HG02623 (cell line): ENCODE data around the gene MAP3K14.

ENCODE experiments used
- ATAC-seq: cut with Tn5 transposase; IDR thresholded peaks from one replicate; pipeline ENCODE4 v1.9.1; 2021; ENCODE audit warnings: moderate library complexity; ENCODE audit not compliant: unreplicated experiment

Gene MAP3K14

DNA sequence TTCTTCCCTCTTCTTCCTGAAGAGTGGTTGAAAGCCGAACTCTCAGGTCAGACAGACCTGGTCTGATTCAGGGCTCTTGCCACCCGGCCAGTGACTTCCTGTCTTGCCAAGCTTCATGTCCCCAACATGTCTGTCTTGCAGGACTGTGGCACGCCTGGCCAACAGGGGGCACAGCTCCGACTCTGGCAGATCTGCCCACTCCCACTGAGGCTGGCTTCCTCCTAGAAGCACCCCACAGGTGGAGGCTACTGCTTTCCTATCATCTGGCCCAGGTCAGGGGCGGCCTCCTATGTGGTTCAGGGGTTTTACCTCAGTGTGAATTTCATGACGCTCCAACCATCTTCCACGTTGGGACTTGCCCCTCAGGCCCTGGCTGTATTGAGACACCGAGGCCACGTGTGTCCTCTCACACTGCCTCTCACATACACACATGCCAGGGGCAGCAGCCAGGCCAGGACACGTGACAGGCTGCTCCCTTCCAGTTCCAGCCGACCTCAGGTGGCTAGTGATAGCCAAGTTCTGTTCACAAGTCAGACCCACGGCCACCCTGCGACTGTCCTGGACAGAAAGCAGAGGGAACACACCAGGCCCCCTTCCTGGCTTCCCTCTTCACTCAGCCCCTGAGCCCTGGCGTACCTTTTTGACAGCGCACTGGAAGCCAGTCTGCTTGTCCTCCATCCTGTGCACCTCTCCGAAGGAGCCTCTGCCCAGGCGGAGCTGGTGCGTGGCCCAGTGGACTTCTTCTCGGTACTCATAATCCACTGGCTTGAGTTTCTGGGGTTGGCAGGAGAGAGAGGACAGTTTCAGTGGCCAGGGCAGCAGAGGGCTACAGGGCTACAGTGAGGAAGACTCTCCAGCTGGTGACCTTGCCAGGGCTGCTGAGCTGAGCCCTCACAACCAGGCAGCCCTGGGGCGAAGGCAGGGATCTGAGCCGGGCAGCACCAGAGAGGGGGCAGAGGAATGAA is 32.4 kb downstream of the MAP3K14 start:
- no peak for ATAC-seq

DNA sequence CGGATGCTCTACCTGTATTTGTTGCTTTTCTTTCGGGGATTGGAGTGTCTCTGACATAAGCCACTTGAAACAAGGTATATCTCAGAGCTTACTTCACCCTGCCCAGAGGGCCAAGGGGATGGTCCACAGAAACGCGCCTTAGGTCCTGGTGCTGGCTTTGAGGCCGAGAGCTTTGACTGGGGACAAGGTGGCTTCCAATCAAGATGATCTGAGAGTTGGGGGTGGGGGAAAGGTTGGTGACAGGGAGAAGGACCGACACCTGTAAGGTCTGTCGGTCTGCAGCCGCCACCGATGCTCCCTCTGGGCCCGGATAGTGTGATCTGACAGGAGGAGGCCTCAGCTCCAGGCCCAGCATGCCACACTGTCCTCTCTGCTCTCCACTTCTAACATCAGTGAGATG is 33.1 kb downstream of the MAP3K14 start:
- no peak for ATAC-seq

DNA sequence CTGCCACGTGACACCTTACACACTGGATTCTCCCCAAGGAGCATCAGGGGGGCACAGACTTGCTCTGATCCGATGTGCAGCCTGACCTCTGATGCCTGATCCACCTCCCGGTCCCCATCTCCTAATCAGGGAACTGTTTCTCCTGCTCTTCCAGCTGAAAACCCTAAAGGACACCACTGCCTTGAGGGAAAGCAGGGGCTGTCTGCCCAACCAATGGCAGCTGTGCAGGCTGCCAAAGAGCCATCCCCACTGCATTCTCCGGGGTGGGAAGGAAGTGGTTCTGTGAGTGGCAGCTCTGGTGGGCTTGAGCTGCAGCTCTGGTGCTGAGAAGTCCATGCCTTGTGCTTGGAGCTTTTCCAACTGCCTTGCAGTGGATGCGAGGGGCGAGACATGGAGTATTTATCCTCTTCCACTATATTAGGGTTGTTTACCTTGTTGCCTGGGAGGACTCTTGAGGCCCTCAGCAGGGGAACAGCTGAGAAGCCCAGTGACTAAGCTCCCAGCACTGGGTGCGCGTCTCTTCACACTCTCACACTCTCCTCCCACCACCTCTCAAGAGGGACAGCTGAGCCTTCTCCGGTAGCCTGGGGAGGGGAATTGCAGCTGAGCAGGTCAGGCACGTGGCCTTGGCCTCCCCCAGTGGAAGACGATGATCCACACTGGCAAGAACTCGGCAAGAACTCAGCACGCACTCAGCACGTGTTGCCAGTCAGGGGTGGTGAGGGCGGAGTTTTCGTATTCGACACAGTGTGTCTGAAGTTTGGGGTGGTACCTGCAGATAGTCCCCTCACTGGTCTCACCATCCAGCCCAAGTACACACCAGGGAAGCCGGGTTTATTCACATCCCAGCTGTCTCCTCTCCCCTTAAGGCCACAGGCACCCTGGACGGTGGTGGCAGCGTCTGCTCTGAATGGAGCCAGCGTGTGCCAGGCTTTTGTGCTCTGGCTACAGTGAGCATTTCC is 33.9 kb downstream of the MAP3K14 start:
- ATAC-seq, result no peak

DNA sequence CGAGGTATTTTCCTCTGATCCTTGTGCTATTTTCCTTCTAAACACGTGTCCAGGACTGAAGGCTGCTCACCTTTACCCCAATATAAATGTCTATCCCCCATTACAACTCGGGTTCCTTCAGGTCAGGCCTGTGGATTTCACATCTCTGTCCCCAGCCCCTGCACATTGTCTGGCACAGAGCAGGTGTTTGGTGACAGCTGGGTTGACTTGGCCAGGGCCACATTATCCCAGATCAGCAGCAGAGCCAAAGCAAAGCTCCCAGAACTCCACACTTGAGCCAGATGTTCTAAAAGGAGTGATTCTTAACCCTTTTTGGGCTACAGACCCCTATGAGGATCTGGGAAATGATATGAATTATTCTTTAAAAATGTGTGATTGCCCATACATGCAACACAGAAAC is 36.9 kb downstream of the MAP3K14 start:
- ATAC-seq, result no peak

DNA sequence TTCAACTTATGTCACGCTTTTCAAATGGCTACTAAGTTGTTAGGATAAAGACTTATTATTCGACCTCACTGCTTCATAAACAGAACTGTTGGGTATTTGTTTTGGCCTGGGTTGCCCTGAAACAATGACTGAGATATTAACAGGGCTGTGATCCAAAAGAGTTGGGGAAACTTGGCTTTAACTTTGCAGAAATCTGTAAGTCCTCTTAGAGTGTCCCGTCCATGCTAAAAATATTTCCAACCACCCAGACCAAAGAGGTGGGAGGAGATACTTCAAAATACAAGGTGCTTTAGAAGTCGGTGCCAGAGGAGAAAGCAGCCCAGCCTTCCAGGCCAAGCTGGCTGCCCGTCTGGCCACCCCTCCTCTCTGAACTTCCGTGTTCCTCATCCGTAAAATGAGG is 38.8 kb downstream of the MAP3K14 start:
- no peak for ATAC-seq

DNA sequence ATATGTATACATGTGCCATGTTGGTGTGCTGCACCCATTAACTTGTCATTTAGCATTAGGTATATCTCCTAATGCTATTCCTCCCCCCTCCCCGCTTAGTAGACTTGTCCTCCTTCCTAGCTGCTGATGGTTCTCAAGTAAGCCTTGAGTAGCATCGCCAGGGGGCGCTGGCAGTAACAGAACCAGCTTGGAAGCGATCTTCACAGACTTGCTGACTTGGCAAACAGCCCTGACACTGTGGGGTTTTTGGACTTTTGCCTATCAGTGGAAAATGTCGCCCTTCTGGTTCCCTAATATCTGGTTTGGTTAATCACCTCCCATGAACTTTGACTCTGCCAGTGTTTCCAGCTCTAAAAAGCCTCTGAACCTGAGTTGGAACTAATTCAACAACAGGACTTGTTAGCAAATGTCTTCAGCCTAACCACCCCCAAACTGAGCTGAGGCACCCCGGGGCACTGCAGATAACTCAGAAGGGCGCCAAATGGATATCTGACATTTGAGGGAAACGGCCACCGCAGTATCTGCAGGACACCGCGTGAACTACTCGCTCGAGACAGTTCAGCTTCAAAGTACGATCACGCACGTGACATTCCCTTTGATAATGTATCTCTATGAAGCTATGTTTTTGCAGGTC is 39.5 kb downstream of the MAP3K14 start:
- no peak for ATAC-seq

DNA sequence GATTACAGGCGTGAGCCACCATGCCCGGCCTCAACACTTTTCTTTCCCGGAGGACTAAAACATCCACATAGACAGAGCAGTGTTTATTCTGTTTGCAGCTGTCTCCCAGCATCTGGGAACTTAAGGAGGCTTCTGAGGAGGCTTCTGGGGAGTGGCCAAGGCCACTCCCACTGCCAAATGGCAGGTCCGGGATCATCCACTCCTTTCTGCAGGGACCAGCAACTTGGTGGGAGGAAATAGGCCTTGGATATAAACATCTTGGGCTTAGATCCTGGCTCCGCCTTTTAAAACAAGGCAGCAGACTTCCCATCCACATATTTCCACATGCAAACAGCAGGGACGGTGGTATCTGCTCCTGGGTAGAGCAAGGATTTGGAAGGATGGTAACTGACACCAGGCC is 40.8 kb downstream of the MAP3K14 start:
- no peak for ATAC-seq

DNA sequence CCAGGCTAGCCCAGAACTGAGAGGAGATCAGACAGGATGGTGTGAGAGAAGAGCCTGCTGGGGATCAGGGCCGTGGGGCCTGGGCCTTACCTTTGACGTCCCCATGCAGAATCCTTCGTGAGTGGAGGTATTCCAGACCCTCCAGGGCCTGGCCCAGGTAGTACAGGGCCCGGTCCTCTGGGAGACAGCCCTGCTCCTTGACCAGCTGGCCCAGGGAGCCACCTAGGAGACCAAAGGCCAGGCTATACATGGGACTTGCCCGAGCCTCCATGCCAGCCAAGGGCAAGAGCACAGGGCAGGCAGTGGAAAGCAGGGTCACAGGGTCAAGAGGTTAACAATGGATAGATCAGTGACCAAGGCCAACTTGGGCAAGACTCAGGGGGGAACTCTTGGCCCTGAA is 42.8 kb downstream of the MAP3K14 start:
- ATAC-seq, result no peak

DNA sequence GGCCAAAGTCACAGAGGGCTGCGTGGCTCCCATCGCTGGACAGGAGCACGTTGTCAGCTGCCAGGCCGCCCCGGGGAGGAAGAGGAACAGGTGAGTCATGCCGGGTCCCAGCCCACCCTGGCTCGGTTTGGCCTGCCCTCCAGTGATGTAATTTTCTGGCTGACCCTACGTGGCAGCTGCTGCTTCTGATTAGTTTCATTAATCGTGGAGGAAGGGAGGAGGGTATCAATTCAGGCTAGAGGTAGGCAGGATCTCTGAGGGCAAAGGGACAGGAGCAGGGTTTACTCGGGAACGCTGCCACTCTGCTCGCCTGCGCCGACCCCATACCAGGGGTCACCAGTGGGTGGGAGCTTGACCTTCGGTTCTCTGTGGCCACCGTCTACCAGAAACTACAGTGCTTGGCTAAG is 43.3 kb downstream of the MAP3K14 start:
- ATAC-seq, result no peak

DNA sequence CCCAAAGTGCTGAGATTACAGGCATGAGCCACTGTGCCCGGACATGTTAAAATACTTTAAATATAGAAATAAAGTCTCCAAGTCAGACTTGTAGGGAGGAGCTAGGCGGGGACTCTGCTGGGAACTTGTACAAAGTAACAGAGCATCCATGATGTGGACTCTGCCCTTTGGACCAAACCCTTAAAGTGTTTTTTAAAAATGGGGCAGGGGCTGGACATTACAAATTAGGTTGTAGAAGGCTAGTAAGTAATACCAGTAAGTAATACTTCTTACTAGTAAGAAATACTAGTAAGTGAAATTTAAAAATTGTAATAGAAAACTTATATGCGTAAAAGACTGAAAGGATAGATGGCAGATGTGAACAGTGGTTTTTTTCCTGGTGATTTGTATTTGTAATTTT is 45.2 kb downstream of the MAP3K14 start:
- no peak for ATAC-seq

DNA sequence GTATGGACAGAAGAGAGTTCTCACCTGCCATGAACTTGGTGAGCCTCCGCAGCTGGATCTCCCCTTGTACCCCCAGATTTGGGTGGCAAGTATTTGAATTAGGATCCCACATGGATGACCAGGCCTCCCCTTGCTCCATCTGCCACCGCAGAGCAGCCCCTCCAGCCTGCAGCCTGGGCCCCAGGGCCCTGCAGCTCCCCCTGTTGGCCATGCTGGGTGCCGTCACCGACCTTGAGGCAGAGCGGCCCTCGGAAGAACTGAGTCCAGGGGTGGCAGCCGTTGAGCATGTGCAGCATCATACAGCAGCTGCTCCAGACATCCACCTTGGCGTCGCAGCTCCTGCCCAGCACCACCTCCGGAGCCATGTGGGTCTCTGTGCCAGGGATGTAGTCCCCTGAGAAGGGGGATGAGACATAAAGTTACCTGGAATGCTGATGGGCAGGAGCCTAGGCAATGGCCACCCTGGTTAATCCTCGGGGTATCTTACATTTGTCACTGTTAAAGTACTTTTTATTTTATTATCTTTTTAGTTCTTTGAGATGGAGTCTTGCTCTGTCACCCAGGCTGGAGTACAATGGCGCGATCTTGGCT is 45.9 kb downstream of the MAP3K14 start:
- no peak for ATAC-seq

DNA sequence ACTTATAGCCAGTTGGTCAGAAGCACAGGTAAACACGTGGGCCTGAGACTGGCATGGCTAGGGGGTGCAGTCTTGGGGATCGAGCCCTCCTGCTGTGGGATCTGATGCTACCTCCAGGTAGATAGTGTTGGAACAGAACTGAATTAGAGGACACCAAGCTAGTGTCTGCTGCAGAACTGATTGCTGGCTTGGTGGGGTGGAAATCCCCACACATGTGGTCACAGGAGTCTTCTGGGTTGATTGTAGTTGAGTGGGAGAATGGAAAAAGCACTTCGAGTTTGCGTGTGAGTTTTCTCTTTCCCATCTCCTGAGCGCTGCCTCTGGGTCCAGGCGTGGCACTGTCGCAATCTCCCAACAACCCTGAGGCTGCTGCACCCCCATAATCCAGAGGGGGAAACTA is 46.9 kb downstream of the MAP3K14 start:
- ATAC-seq, result no peak

DNA sequence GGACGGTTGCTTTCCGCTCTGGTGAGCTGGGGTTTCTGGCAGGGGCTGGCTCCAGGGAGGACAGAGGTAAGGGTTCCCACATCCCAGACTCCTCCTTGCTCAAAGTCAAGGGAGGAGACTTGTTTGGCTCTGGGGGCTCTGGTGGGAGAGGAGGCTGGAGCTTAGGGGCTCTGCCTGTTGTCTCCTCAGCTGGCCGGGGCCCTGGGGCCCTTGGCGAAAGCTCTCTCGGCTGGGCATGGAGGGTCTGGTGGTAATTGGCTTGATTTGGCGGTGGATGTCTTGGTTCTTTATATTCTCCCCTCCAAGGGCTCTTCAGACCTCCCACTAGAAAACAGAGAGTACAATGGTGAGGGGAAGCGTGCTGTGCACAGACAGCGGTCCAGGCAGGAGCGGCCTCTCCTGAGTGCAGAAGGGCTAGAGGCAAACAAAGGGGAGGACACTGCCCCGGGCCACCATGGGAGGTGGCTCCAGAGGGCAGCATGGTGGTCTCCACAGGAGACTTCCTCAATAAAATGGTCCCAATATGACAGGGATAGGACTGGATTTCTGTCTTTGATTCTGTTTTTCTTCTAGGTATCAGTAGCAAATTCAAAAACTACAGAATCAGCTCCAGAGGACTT is 49.3 kb downstream of the MAP3K14 start:
- no peak for ATAC-seq

DNA sequence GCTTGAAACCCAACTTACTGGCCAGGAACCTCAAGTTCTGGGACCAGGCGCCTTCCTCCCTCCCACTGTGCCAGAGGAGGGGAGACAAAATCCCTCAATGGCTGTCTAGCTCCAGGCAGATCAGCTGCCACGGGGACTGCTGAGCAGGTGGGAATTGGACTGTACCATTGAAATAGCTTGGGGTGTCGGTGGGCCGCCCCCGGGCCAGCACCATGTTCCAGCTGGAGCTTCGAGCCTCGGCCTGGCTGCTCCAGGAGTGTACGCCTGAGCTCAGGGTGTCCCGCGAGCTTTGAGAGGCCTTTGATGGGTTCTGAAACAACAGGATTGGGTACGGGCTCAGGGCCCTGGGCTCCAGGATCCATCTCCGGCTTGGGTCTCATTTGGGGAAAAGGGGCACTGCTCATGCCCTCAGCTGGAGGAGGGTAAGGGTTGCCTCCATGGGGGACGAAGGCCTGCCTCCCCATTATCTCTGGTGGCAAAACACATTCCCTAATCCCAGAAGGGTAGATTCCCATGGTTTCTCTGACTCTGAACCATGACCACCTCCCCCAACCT is 50.4 kb downstream of the MAP3K14 start:
- ATAC-seq, result no peak

DNA sequence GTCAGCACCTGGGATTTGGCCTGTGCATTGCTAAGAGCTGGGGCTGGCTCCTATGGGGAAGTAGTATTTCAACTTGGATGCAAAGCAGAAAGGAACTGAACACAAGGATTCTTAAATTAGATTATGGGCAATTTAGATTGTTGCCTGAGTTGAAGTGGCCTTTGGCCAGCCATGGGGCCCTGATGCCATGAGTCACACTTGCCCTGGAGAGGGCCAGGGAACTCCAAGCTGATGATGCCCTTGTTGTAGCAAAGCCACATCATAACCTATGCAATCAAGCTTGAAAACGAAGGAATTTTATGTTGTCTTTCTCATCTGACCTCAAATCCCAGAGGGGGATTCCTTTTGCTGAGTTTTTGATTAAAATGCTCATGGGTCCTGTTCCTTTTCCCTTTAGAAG is 51.0 kb downstream of the MAP3K14 start:
- ATAC-seq, result no peak

DNA sequence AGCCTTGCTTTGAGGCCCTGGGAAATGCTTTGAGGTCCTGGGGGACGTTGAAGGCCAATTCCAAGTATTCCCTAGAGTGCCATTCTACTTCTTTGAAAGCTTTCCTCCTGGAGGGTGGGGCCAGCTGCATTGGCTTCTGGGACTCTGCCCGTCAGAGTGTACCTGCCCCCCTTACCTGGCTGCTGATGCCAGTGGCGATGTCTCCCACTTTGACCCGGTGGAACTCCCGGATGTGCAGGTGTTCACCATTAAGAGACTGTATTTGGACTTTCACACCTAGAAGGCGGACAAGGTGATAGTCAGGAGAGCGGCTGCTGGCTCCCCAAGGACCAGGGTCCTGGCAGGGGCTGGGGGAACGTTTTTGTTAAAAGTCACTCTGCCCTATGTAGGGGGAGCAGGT is 51.8 kb downstream of the MAP3K14 start:
- ATAC-seq, result no peak

DNA sequence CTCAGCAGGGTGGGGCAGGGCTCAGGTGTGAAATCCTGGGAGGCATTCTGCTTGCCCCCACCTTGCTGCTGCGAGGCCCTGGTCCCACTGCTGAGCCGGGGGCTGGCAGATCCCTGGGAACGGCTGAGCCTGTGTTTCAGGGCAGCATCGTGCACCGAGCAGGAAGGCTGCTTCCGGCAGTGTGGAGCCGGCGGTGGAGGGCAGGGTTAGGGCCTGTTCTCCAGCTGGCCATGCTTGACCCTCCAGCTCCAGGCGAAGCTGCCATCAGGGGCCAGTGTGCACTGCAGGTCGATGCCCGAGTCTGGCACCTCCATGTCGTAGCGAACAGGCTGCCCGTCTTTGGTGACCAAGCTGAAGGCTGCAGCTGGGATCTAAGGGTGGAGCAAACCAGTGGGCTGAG is 52.4 kb downstream of the MAP3K14 start:
- ATAC-seq, result no peak

DNA sequence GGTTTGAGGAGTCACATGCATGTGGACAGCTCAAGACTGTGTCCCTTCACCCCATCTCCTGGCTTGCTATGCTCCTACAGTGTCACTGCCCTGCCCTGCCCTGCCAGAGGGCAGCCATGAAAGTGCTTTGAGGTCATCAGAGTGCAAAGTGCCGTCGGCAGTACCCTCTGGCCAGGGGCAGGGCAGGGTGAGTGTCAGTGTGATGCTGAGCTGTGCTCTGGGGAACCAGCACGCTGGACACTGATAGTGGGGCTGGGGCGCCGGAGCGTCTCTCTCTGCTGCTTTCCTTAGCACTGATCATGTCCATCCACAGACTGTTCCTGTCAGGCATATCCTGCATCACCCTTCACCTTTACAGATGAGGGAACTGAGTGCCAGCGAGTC is 53.4 kb downstream of the MAP3K14 start:
- ATAC-seq, result no peak

DNA sequence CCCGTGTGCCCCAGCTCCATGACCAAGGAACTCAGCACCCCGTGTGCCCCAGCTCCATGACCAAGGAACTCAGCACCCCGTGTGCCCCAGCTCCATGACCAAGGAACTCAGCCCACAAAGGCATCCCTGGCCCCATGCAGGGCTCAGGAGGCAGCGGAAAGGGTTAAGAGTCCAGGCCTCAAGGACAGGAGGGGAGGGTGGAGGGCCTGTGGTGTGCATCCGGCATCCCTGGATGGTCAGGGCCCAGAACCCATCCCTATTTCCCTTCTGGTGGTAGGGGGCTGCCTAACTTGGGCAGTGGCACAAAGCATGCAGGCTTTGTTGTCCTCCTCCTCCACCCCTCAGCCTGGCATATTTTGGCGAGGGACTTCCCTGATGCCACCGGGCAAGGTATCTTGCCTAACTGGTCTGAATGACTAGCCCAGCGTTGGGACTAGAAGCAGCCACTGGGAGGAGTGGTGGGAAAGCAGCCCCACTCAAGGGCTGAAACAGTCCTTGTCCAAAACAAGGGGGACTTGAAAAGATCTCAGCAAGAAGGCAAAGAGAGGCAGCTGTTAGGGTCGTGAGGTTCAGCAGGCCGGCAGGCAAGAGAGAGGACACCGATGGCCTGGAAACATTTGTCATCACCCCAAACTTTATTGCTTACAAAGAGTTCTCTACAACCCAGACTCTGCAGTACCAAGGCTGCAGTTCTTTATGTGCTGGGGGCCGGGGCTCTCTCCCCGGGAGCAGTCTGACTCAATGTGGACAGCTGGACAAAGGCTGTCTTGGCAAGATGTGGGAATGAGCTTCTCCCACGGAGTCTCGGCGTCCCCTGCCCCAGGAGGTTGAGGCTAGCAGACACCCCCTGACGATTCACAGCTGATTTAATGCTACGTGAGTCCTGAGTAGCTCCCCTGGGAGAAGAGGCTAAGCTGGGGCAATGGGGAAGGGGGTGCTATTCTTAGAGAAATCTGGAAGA is 54.0 kb downstream of the MAP3K14 start:
- ATAC-seq, result no peak
